Bronchial epithelial cell (primary cell): Measurements from ENCODE around the gene CEACAM7. TPM values are rescaled to one million over a fixed set of nuclear protein-coding genes. Genes with fewer than 3 reads are reported as not detected.

Source experiments
- DNase-seq: peaks from one replicate; pipeline ENCODE4 v3.0.0-alpha.2; 2010; ENCODE audit warnings: low read depth
- FAIRE-seq: peaks from 2 replicates; lab custom pipeline; 2011; peaks lifted over from hg19 to GRCh38; lab: Jason Lieb, UNC
- H3K27me3 ChIP-seq: 2 replicates; pipeline ENCODE4 v1.5.1; 2011; ENCODE audit warnings: low read length; ENCODE audit not compliant: control insufficient read depth, insufficient read depth
- H3K36me3 ChIP-seq: 2 replicates; pipeline ENCODE4 v1.5.1; 2011; ENCODE audit warnings: low read length; ENCODE audit not compliant: control insufficient read depth, insufficient read depth
- H3K4me3 ChIP-seq: 2 replicates; pipeline ENCODE4 v1.5.1; 2011; ENCODE audit warnings: mild to moderate bottlenecking, low read depth, low read length, control low read depth
- total RNA-seq: library from RNA; depleted of rRNA; stranded (reverse); fragments of >200 nt; gene quantifications from 2 replicates; pipeline ENCODE4 v1.2.1, GENCODE V29; 2014
- TF ChIP-seq, protein P1 (sequence below): IDR thresholded peaks from 2 replicates; pipeline ENCODE4 v1.5.1; 2011; ENCODE audit warnings: mild to moderate bottlenecking, moderate library complexity, low read length, control low read depth, inconsistent platforms; ENCODE audit not compliant: insufficient read depth, severe bottlenecking

Gene CEACAM7
- total RNA-seq, 1 donor from 2014 or later: 0.79 TPM

GRCh38 chr19:41626278-41626677, 61.8 kb downstream of the CEACAM7 start:
- no peaks in the 10 kb centered on the region for H3K27me3 ChIP-seq
- TF ChIP-seq, protein P1, sequence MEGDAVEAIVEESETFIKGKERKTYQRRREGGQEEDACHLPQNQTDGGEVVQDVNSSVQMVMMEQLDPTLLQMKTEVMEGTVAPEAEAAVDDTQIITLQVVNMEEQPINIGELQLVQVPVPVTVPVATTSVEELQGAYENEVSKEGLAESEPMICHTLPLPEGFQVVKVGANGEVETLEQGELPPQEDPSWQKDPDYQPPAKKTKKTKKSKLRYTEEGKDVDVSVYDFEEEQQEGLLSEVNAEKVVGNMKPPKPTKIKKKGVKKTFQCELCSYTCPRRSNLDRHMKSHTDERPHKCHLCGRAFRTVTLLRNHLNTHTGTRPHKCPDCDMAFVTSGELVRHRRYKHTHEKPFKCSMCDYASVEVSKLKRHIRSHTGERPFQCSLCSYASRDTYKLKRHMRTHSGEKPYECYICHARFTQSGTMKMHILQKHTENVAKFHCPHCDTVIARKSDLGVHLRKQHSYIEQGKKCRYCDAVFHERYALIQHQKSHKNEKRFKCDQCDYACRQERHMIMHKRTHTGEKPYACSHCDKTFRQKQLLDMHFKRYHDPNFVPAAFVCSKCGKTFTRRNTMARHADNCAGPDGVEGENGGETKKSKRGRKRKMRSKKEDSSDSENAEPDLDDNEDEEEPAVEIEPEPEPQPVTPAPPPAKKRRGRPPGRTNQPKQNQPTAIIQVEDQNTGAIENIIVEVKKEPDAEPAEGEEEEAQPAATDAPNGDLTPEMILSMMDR: no peak
- H3K36me3 ChIP-seq: no peaks in the 10 kb centered on the region
- FAIRE-seq (no peak), DNase-seq (no peak)
- H3K4me3 ChIP-seq: no peak overlapping the region

DNA sequence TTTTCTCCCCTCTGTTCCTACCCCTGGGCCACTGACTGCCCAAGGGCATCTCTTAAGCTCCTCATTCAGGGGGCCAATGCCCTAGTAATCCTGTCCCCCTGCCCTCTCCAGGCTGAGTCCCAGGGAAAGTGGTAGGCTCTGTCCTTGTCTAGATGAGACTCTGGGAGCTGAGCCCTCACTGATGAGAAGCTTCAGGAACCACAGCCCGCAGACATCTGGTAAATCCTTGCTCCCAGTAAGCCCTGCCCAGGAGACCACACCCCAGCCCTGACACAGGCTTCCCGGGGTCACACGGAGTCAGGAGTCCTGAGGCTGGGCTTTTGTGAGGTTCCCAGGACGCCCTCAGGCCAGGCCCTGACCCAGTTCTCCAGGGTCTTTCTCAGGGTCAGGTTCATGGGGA, 63.1 kb downstream of the CEACAM7 start:
- FAIRE-seq (no peak), DNase-seq (no peak)
- no peaks in the 10 kb centered on the region for H3K36me3 ChIP-seq
- TF ChIP-seq, protein P1: no peak
- H3K4me3 ChIP-seq: no peak overlapping the region
- no peaks in the 10 kb centered on the region for H3K27me3 ChIP-seq

- H3K36me3 ChIP-seq: no peaks in the 10 kb centered on the region
- no peak for DNase-seq
- no peaks in the 10 kb centered on the region for H3K27me3 ChIP-seq
- FAIRE-seq: no peak
- no peak overlapping the region for H3K4me3 ChIP-seq
- TF ChIP-seq, protein P1: no peak
Observed at GRCh38 chr19:41624515-41624914, 63.6 kb downstream of the CEACAM7 start.

DNA sequence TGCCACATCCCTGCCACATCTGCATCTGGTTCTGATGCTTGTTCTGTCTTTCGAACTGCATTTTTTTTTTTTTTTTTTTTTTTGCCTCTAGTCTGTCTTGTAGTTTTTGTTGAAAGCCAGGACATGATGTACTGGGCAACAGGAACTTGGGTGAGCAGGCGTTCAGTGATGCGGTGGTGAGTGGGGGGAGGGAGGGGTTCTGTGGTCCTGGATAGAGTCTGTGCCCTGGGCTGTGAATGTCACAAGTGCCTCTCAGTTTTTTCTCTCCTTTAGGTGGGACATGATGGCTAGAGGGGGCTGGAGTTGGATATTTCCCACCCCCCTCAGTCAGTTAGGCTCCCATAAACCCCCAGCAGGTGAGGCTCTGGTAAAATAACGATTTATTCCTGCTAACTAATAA, 64.7 kb downstream of the CEACAM7 start:
- H3K27me3 ChIP-seq: no peaks in the 10 kb centered on the region
- no peak for FAIRE-seq

More for the DNA sequence above, 64.7 kb downstream of the CEACAM7 start:
- TF ChIP-seq, protein P1: no peak
- no peak for DNase-seq
- H3K36me3 ChIP-seq: no peaks in the 10 kb centered on the region
- H3K4me3 ChIP-seq: no peak overlapping the region

Other genes with a start within 250 kb of the CEACAM7 start
- gene DMAC2, start 248.4 kb downstream of the CEACAM7 start, total RNA-seq: 39.5 and 40.2 TPM in 2 replicates
- gene ERICH4, start 245.1 kb downstream of the CEACAM7 start, total RNA-seq: not detected in 2 replicates
- gene CEACAM21, start 112.1 kb downstream of the CEACAM7 start, total RNA-seq: not detected in 2 replicates
- gene CEACAM4, start 61.2 kb downstream of the CEACAM7 start, total RNA-seq: not detected in 2 replicates
- 11.6 and 40.6 TPM in 2 replicates for gene CEACAM5, start 20.4 kb upstream of the CEACAM7 start, total RNA-seq
- gene CEACAM6, start 67.3 kb upstream of the CEACAM7 start, total RNA-seq: 13.7 and 41.6 TPM in 2 replicates
- gene CEACAM3, start 108.3 kb upstream of the CEACAM7 start, total RNA-seq: 0.26 TPM in 1 of 2 replicates, not detected in the other
- gene LYPD4, start 156.4 kb upstream of the CEACAM7 start, total RNA-seq: not detected in 2 replicates
- not detected in 2 replicates for gene DMRTC2, start 156.8 kb upstream of the CEACAM7 start, total RNA-seq
- 2,069 and 2,277 TPM in 2 replicates for gene RPS19, start 172.0 kb upstream of the CEACAM7 start, total RNA-seq
- gene CD79A, start 189.0 kb upstream of the CEACAM7 start, total RNA-seq: not detected in 2 replicates
- gene ARHGEF1, start 194.9 kb upstream of the CEACAM7 start, total RNA-seq: 19.2 and 25.0 TPM in 2 replicates
- gene ERFL, start 240.2 kb upstream of the CEACAM7 start, total RNA-seq: under 0.01 TPM in 2 replicates